Measurements from ENCODE around the gene CTSZ. TPM values are rescaled to one million over a fixed set of nuclear protein-coding genes. Genes with fewer than 3 reads are reported as not detected.

CTSZ gene
- total and polyA plus RNA-seq, 2 of the 4 experiments (the other 2 are of a cell fraction), result 46.1 to 88.5 TPM

GRCh38 chr20:59016795-59017492 lies 9.9 kb upstream of the CTSZ start:
- Histone ChIP-seq H3K27ac (ENCODE audit: insufficient read depth, low read length) (no peak overlapping the region), H3K23ac (ENCODE audit: low read depth, low read length) (no peak overlapping the region), H2BK120ac (ENCODE audit: low read depth, low read length) (no peak overlapping the region), H3K4ac (ENCODE audit: low read depth, low read length) (no peak overlapping the region), H2AFZ (replicated peaks; ENCODE audit: low read length, poor library complexity) (peak overlapping the region; percentile 40), H2BK15ac (ENCODE audit: low read depth, low read length) (no peak overlapping the region), H4K5ac (ENCODE audit: low read depth, low read length) (no peak overlapping the region), H3K9me1 (ENCODE audit: insufficient read depth, low read length) (peaks cover 15% of the 10 kb centered on the region), H3K56ac (ENCODE audit: extremely low read depth, insufficient read depth, low read length) (no peak overlapping the region), H2BK5ac (ENCODE audit: low read depth, low read length, poor library complexity, severe bottlenecking) (no peak overlapping the region), H3K4me3 (ENCODE audit: insufficient read depth, low read depth, low read length) (no peak overlapping the region), H3K79me1 (ENCODE audit: low read depth in 1 of 2, low read length in 2 of 2) (peaks cover 0 to 11% of the 10 kb centered on the region in 2 experiments; a peak in 2 of 4 replicates), H3K4me2 (ENCODE audit: low read depth, low read length) (no peak overlapping the region), H3K4me1 (ENCODE audit: control insufficient read depth, insufficient read depth, low read length) (peaks cover 13% of the 10 kb centered on the region), H2AK5ac (ENCODE audit: low read depth, low read length) (no peak overlapping the region), H4K8ac (ENCODE audit: low read depth in 2 of 2, low read length in 2 of 2) (peak overlapping the region in 1 of 2 experiments; percentile 23; a peak in 1 of 4 replicates), H3K14ac (replicated peaks; ENCODE audit: low read depth, low read length) (peak overlapping the region; percentile 26; the same call in 1 of the 2 replicates), H3K36me3 (ENCODE audit: control insufficient read depth, insufficient read depth, low read length) (no peaks in the 10 kb centered on the region), H3K9me3 (ENCODE audit: control insufficient read depth, insufficient read depth, low read length) (no peaks in the 10 kb centered on the region), H3K9ac (ENCODE audit: low read depth, low read length) (no peak overlapping the region), H4K91ac (ENCODE audit: insufficient read depth, low read depth, low read length) (no peak overlapping the region), H2BK20ac (ENCODE audit: low read depth, low read length) (no peak overlapping the region), H3K27me3 (ENCODE audit: control insufficient read depth, insufficient read depth, low read length) (no peaks in the 10 kb centered on the region), H2AK9ac (replicated peaks; ENCODE audit: low read depth, low read length, poor library complexity) (peak overlapping the region; percentile 20), H4K20me1 (ENCODE audit: insufficient read depth, low read length) (peaks cover 6% of the 10 kb centered on the region; the same call in 1 of the 2 replicates), H3K18ac (ENCODE audit: low read depth, low read length) (no peak overlapping the region)
- WGBS, 2 experiments (ENCODE audit: extremely low coverage in 2 of 2, insufficient read length in 1 of 2), result 81% methylated on average over 3 of the region's 4 CpGs; no CpG with 5 or more reads in 1 of the 2 experiments
- no TSS peak for BruUV-seq (replicated peaks)
- intact Hi-C loops (cut with micrococcal nuclease) (no loop called here), in situ Hi-C loops (cut with MboI; ENCODE audit: low sequenced_read_pairs) (no loop called here), dilution Hi-C loops (cut with HindIII; ENCODE audit: low sequenced_read_pairs, unreplicated experiment) (no loop called here)
- ChIA-PET CTCF (no interaction called here), POLR2A (ENCODE audit: unreplicated experiment) (no interaction called here)
- ATAC-seq (ENCODE audit: low read depth) (no peak), DNase-seq (no peak)
- TF ChIP-seq, protein P1, sequence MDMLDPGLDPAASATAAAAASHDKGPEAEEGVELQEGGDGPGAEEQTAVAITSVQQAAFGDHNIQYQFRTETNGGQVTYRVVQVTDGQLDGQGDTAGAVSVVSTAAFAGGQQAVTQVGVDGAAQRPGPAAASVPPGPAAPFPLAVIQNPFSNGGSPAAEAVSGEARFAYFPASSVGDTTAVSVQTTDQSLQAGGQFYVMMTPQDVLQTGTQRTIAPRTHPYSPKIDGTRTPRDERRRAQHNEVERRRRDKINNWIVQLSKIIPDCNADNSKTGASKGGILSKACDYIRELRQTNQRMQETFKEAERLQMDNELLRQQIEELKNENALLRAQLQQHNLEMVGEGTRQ (IDR thresholded peaks at IDR 0.05; ENCODE audit: low read depth, low read length), result peak; percentile 33; the same call in 1 of the 2 replicates
- TF ChIP-seq POLR2A (IDR thresholded peaks at IDR 0.05; ENCODE audit: low read depth, low read length), result no peak
- TF ChIP-seq, protein P2, sequence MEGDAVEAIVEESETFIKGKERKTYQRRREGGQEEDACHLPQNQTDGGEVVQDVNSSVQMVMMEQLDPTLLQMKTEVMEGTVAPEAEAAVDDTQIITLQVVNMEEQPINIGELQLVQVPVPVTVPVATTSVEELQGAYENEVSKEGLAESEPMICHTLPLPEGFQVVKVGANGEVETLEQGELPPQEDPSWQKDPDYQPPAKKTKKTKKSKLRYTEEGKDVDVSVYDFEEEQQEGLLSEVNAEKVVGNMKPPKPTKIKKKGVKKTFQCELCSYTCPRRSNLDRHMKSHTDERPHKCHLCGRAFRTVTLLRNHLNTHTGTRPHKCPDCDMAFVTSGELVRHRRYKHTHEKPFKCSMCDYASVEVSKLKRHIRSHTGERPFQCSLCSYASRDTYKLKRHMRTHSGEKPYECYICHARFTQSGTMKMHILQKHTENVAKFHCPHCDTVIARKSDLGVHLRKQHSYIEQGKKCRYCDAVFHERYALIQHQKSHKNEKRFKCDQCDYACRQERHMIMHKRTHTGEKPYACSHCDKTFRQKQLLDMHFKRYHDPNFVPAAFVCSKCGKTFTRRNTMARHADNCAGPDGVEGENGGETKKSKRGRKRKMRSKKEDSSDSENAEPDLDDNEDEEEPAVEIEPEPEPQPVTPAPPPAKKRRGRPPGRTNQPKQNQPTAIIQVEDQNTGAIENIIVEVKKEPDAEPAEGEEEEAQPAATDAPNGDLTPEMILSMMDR (conservative IDR thresholded peaks at IDR 0.05; ENCODE audit: low read depth, low read length), result no peak
- no peak for TF ChIP-seq SMC3 (IDR thresholded peaks at IDR 0.05; ENCODE audit: low read depth, low read length)

All from IMR-90 (cell line).